Ascending aorta (tissue), 2 donors: ENCODE measurements around the gene SMIM7. TPM values are rescaled to one million over a fixed set of nuclear protein-coding genes. Genes with fewer than 3 reads are reported as not detected.

ENCODE experiments used
- DNase-seq, 2 donors: peaks; one replicate each; pipeline ENCODE4 v3.0.0-alpha.2; 2019; ENCODE audit warnings: low spot score in 2 of 2
- H3K27ac ChIP-seq, 2 donors: fragments of 200-600 bp; sonication (generic); one replicate each; pipeline ENCODE4 v1.5.1; 2016 to 2017; ENCODE audit warnings: mild to moderate bottlenecking in 1 of 2
- H3K27me3 ChIP-seq: fragments of 200-600 bp; sonication (generic); one replicate; pipeline ENCODE4 v1.5.1; 2017
- H3K36me3 ChIP-seq, 2 donors: fragments of 200-600 bp; sonication (generic); one replicate each; pipeline ENCODE4 v1.5.1; 2016
- H3K4me1 ChIP-seq, 2 donors: fragments of 200-600 bp; sonication (generic); one replicate each; pipeline ENCODE4 v1.5.1; 2016 to 2017; ENCODE audit warnings: mild to moderate bottlenecking in 1 of 2
- H3K4me3 ChIP-seq, 2 donors: fragments of 200-600 bp; sonication (generic); one replicate each; pipeline ENCODE4 v1.5.1; 2016 to 2017; ENCODE audit warnings: mild to moderate bottlenecking in 1 of 2
- H3K9me3 ChIP-seq, 2 donors: fragments of 200-600 bp; sonication (generic); one replicate each; pipeline ENCODE4 v1.5.1; 2016
- CTCF ChIP-seq, 3 experiments: fragments of 200-600 bp in 2 of 3; fragments of 450-650 bp in 1 of 3; sonication (generic) in 2 of 3; IDR thresholded peaks; one replicate each; pipeline ENCODE4 v1.5.1; 2016 to 2019; ENCODE audit warnings: antibody characterized with exemption in 3 of 3, mild to moderate bottlenecking in 1 of 3, moderate library complexity in 1 of 3
- intact Hi-C: fragments of 100-400 bp; cut with DNase I; formaldehyde crosslinking; loops from one replicate; pipeline ENCODE4 v1.15.1; 2023
- total RNA-seq: library from RNA; depleted of rRNA; stranded (reverse); fragments of >200 nt; gene quantifications from one replicate; pipeline ENCODE4 v1.1.0, GENCODE V29; 2016

The SMIM7 gene
- total RNA-seq, 1 donor from 2014 or later: 16.7 TPM

GRCh38 chr19:16615808-16616207 lies 44.1 kb downstream of the SMIM7 start:
- TF ChIP-seq CTCF (IDR thresholded peaks at IDR 0.05): no peak
- H3K36me3 ChIP-seq: no peaks in the 10 kb centered on the region
- H3K9me3 ChIP-seq: no peaks in the 10 kb centered on the region
- peaks cover 4 to 9% of the 10 kb centered on the region in 2 donors for H3K4me1 ChIP-seq
- H3K27me3 ChIP-seq: no peaks in the 10 kb centered on the region
- H3K4me3 ChIP-seq: no peak overlapping the region
- no peak overlapping the region for H3K27ac ChIP-seq
- intact Hi-C loops: no loop called here
- DNase-seq: no peak

- intact Hi-C loops: no loop called here
- no peak for TF ChIP-seq CTCF (IDR thresholded peaks at IDR 0.05)
Measured at GRCh38 chr19:16614941-16615340, 45.0 kb downstream of the SMIM7 start.

GRCh38 chr19:16613841-16614240 lies 46.1 kb downstream of the SMIM7 start:
- Histone ChIP-seq H3K4me1 (no peaks in the 10 kb centered on the region), H3K4me3 (no peak overlapping the region), H3K27me3 (no peaks in the 10 kb centered on the region), H3K27ac (no peak overlapping the region), H3K36me3 (no peaks in the 10 kb centered on the region), H3K9me3 (no peaks in the 10 kb centered on the region)
- intact Hi-C loops: no loop called here
- no peak for TF ChIP-seq CTCF (IDR thresholded peaks at IDR 0.05)
- no peak for DNase-seq

More at GRCh38 chr19:16614941-16615340, 45.0 kb downstream of the SMIM7 start:
- no peak for DNase-seq
- Histone ChIP-seq H3K9me3 (no peaks in the 10 kb centered on the region), H3K4me3 (no peak overlapping the region), H3K27me3 (no peaks in the 10 kb centered on the region), H3K27ac (no peak overlapping the region), H3K4me1 (peaks cover 4 to 9% of the 10 kb centered on the region in 2 donors), H3K36me3 (no peaks in the 10 kb centered on the region)

- no peak for DNase-seq
- Histone ChIP-seq H3K4me3 (no peak overlapping the region), H3K9me3 (no peaks in the 10 kb centered on the region), H3K36me3 (no peaks in the 10 kb centered on the region), H3K27me3 (no peaks in the 10 kb centered on the region), H3K27ac (no peak overlapping the region), H3K4me1 (peaks cover 3 to 4% of the 10 kb centered on the region in 2 donors)
- TF ChIP-seq CTCF (IDR thresholded peaks at IDR 0.05): no peak
- intact Hi-C loops: no loop called here
Measured at GRCh38 chr19:16612636-16613035, 47.3 kb downstream of the SMIM7 start.

GRCh38 chr19:16611121-16611520 lies 48.8 kb downstream of the SMIM7 start:
- H3K4me1 ChIP-seq: peaks cover 3 to 7% of the 10 kb centered on the region in 2 donors
- no peak overlapping the region for H3K27ac ChIP-seq
- no peaks in the 10 kb centered on the region for H3K9me3 ChIP-seq
- DNase-seq: no peak
- TF ChIP-seq CTCF (IDR thresholded peaks at IDR 0.05): no peak
- H3K36me3 ChIP-seq: no peaks in the 10 kb centered on the region
- no peaks in the 10 kb centered on the region for H3K27me3 ChIP-seq
- intact Hi-C loops: no loop called here
- no peak overlapping the region for H3K4me3 ChIP-seq
